ENCODE measurements around the gene GINS1.

The GINS1 gene

DNA sequence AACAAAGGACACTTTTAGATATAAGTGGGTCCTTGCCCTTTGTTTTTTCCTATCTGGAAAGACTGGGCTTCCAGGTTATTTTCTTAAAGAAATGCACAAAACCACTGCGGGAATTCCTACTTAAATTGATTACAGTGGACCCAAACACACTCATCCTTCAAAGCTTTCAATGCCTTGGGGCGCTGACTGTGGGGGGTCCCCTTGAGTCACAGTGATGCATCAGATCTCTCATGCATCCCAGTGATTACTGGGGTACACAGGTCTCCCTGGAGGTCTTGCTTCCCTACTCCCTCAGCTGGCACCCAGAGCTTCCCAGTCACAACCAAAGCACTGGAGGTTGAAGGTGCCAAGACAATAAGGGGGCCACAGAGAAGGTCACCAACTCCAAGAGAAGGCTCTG, 37.5 kb upstream of the GINS1 start:
- Histone ChIP-seq H3K9me3 (ENCODE audit: insufficient read depth, low read depth, low read length) (peaks cover 2% of the 10 kb centered on the region), H3K27ac (ENCODE audit: low read depth, low read length) (no peak overlapping the region), H2BK120ac (ENCODE audit: insufficient read depth, low read length, poor library complexity) (no peak overlapping the region), H2AK5ac (ENCODE audit: low read length) (no peak overlapping the region), H4K91ac (ENCODE audit: low read depth, low read length) (no peak overlapping the region), H3K4ac (ENCODE audit: low read depth, low read length) (peak overlapping the region; percentile 14), H4K12ac (ENCODE audit: low read depth, low read length) (no peak overlapping the region), H3K4me1 (ENCODE audit: control insufficient read depth in 1 of 2, insufficient read depth in 2 of 2, low read length in 2 of 2) (peaks cover 2 to 5% of the 10 kb centered on the region in 2 experiments), H3K23ac (ENCODE audit: low read length) (no peak overlapping the region), H3K36me3 (ENCODE audit: control insufficient read depth in 1 of 2, insufficient read depth in 2 of 2, low read length in 2 of 2) (no peaks in the 10 kb centered on the region), H3K4me2 (ENCODE audit: low read length) (no peak overlapping the region), H2BK5ac (ENCODE audit: low read depth, low read length, poor library complexity) (no peak overlapping the region), H3K14ac (ENCODE audit: low read length) (no peak overlapping the region), H4K8ac (ENCODE audit: low read depth, low read length) (no peak overlapping the region), H3K27me3 (ENCODE audit: insufficient read depth, low read length) (no peaks in the 10 kb centered on the region), H3K79me2 (ENCODE audit: control insufficient read depth, insufficient read depth, low read length, poor library complexity) (no peaks in the 10 kb centered on the region), H3K18ac (ENCODE audit: low read length) (no peak overlapping the region), H2BK12ac (ENCODE audit: low read length) (no peak overlapping the region), H2AFZ (ENCODE audit: insufficient read depth, low read length, poor library complexity) (no peak overlapping the region), H3K79me1 (ENCODE audit: low read length) (no peaks in the 10 kb centered on the region), H3K9ac (ENCODE audit: low read length) (no peak overlapping the region), H3K4me3 (ENCODE audit: low read depth, low read length) (no peak overlapping the region)
- no CpG with 5 or more reads among the region's 2 CpGs for WGBS (ENCODE audit: extremely low coverage, insufficient coverage, insufficient read length)
- no peak for DNase-seq

DNA sequence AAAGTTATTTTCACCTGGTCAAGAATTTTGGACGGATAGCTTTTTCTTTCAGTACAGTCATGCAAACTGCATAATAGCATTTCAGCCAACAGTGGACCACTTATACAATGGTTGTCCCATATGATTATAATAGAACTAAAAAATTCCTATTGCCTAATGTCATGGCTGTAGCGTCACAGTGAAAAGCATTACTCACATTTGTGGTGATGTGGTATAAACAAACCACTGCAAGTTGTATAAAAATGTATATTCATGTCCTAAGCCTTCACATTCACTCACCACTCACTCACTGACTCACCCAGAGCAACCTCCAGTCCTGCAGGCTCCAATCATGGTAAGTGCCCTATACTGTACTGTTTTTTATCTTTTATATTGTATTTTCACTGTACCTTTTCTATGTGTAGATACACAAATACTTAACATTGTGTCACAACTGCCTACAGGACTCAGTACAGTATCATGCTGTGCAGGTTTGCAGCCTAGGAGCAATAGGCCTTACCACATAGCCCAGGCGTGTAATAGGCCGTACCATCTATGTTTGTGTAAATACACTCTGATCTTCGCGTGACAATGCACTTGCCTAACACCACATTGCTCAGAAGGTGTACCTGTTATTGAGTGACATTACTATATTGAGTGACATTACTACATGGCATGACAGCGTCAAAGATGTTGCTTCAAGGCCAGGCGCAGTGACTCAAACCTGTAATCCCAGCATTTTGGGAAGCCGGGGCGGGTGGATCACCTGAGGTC, 34.7 kb upstream of the GINS1 start:
- Histone ChIP-seq H3K14ac (ENCODE audit: low read length) (no peak overlapping the region), H2AFZ (ENCODE audit: insufficient read depth, low read length, poor library complexity) (no peak overlapping the region), H2AK5ac (ENCODE audit: low read length) (no peak overlapping the region), H3K4me2 (ENCODE audit: low read length) (no peak overlapping the region), H3K18ac (ENCODE audit: low read length) (no peak overlapping the region), H3K9ac (ENCODE audit: low read length) (no peak overlapping the region), H3K4me1 (ENCODE audit: control insufficient read depth in 1 of 2, insufficient read depth in 2 of 2, low read length in 2 of 2) (peaks cover 2 to 5% of the 10 kb centered on the region in 2 experiments), H3K36me3 (ENCODE audit: control insufficient read depth in 1 of 2, insufficient read depth in 2 of 2, low read length in 2 of 2) (no peaks in the 10 kb centered on the region), H4K12ac (ENCODE audit: low read depth, low read length) (no peak overlapping the region), H2BK5ac (ENCODE audit: low read depth, low read length, poor library complexity) (no peak overlapping the region), H3K4me3 (ENCODE audit: low read depth, low read length) (no peak overlapping the region), H4K8ac (ENCODE audit: low read depth, low read length) (no peak overlapping the region), H3K27ac (ENCODE audit: low read depth, low read length) (no peak overlapping the region), H2BK12ac (ENCODE audit: low read length) (no peak overlapping the region), H3K9me3 (ENCODE audit: insufficient read depth, low read depth, low read length) (peaks cover 2% of the 10 kb centered on the region), H3K79me2 (ENCODE audit: control insufficient read depth, insufficient read depth, low read length, poor library complexity) (peaks cover 5% of the 10 kb centered on the region), H4K91ac (ENCODE audit: low read depth, low read length) (no peak overlapping the region), H3K23ac (ENCODE audit: low read length) (no peak overlapping the region), H3K27me3 (ENCODE audit: insufficient read depth, low read length) (no peaks in the 10 kb centered on the region), H3K79me1 (ENCODE audit: low read length) (no peaks in the 10 kb centered on the region), H2BK120ac (ENCODE audit: insufficient read depth, low read length, poor library complexity) (no peak overlapping the region), H3K4ac (ENCODE audit: low read depth, low read length) (no peak overlapping the region)
- WGBS (ENCODE audit: extremely low coverage, insufficient coverage, insufficient read length), result no CpG with 5 or more reads among the region's 10 CpGs
- DNase-seq, result peak in 1 of 2 donors; percentile 56

DNA sequence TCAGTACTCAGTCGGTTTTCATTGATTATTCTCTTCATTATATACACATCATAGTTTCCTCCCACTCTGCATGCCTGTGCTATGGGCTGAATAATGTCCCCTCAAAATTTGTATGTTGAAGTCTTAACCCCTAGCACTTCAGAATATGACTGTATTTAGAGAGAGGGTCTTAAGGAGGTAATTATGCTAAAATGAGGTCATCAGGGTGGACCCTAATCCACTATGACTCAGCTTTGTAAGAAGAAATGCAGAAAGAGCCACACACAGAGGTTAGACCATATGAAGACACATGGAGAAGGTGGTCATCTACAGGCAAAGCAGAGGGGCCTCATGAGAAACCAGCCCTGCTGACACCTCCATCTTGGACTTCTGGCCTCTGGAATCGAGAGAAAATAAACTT, 32.6 kb upstream of the GINS1 start:
- H3K27ac ChIP-seq (ENCODE audit: low read depth, low read length), result no peak overlapping the region
- no peak overlapping the region for H3K14ac ChIP-seq (ENCODE audit: low read length)
- DNase-seq, result no peak
- peaks cover 9% of the 10 kb centered on the region for H3K79me2 ChIP-seq (ENCODE audit: control insufficient read depth, insufficient read depth, low read length, poor library complexity)
- no peaks in the 10 kb centered on the region for H3K27me3 ChIP-seq (ENCODE audit: insufficient read depth, low read length)
- no peak overlapping the region for H3K4me2 ChIP-seq (ENCODE audit: low read length)
- no peak overlapping the region for H3K9ac ChIP-seq (ENCODE audit: low read length)
- H4K12ac ChIP-seq (ENCODE audit: low read depth, low read length), result no peak overlapping the region
- H4K91ac ChIP-seq (ENCODE audit: low read depth, low read length), result no peak overlapping the region
- no CpG with 5 or more reads among the region's 2 CpGs for WGBS (ENCODE audit: extremely low coverage, insufficient coverage, insufficient read length)
- H3K79me1 ChIP-seq (ENCODE audit: low read length), result no peaks in the 10 kb centered on the region
- no peak overlapping the region for H2BK12ac ChIP-seq (ENCODE audit: low read length)
- H3K4me1 ChIP-seq (ENCODE audit: control insufficient read depth in 1 of 2, insufficient read depth in 2 of 2, low read length in 2 of 2), result peaks cover 0 to 4% of the 10 kb centered on the region in 2 experiments
- no peak overlapping the region for H3K18ac ChIP-seq (ENCODE audit: low read length)
- no peak overlapping the region for H3K23ac ChIP-seq (ENCODE audit: low read length)
- peaks cover 2% of the 10 kb centered on the region for H3K9me3 ChIP-seq (ENCODE audit: insufficient read depth, low read depth, low read length)
- H4K8ac ChIP-seq (ENCODE audit: low read depth, low read length), result no peak overlapping the region
- no peak overlapping the region for H3K4ac ChIP-seq (ENCODE audit: low read depth, low read length)
- H2BK120ac ChIP-seq (ENCODE audit: insufficient read depth, low read length, poor library complexity), result no peak overlapping the region
- no peak overlapping the region for H2AFZ ChIP-seq (ENCODE audit: insufficient read depth, low read length, poor library complexity)
- H3K36me3 ChIP-seq (ENCODE audit: control insufficient read depth in 1 of 2, insufficient read depth in 2 of 2, low read length in 2 of 2), result peaks cover 0 to 2% of the 10 kb centered on the region in 2 experiments
- no peak overlapping the region for H2BK5ac ChIP-seq (ENCODE audit: low read depth, low read length, poor library complexity)
- H3K4me3 ChIP-seq (ENCODE audit: low read depth, low read length), result no peak overlapping the region
- H2AK5ac ChIP-seq (ENCODE audit: low read length), result no peak overlapping the region

DNA sequence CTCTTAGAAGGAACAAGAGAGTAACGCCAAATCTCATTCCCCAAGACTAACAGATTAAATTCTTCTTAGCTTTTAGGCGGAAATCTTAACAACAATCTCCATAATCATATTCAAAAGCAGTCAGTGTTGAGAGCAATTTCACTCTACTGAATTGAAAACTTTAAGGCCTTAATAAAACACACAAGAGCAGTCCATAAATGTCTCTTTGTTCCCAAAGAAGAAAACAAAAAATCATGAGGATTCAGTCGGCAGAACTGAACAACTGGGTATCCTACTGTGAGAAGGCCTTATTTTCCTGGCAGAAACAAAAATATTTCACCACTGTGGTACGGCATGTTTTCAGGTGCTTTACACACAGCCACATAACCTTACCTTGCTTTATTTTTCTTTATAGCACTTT, 31.2 kb upstream of the GINS1 start:
- no CpG with 5 or more reads among the region's 4 CpGs for WGBS (ENCODE audit: extremely low coverage, insufficient coverage, insufficient read length)
- Histone ChIP-seq H2BK120ac (ENCODE audit: insufficient read depth, low read length, poor library complexity) (no peak overlapping the region), H3K79me2 (ENCODE audit: control insufficient read depth, insufficient read depth, low read length, poor library complexity) (peaks cover 13% of the 10 kb centered on the region)

More for the DNA sequence above, 31.2 kb upstream of the GINS1 start:
- Histone ChIP-seq H3K4me1 (ENCODE audit: control insufficient read depth in 1 of 2, insufficient read depth in 2 of 2, low read length in 2 of 2) (peaks cover 4 to 5% of the 10 kb centered on the region in 2 experiments), H2BK12ac (ENCODE audit: low read length) (no peak overlapping the region), H2AFZ (ENCODE audit: insufficient read depth, low read length, poor library complexity) (no peak overlapping the region), H3K79me1 (ENCODE audit: low read length) (no peaks in the 10 kb centered on the region), H3K27ac (ENCODE audit: low read depth, low read length) (no peak overlapping the region), H3K4ac (ENCODE audit: low read depth, low read length) (no peak overlapping the region), H3K36me3 (ENCODE audit: control insufficient read depth in 1 of 2, insufficient read depth in 2 of 2, low read length in 2 of 2) (peaks cover 0 to 2% of the 10 kb centered on the region in 2 experiments), H3K27me3 (ENCODE audit: insufficient read depth, low read length) (no peaks in the 10 kb centered on the region), H2AK5ac (ENCODE audit: low read length) (no peak overlapping the region), H3K4me2 (ENCODE audit: low read length) (no peak overlapping the region), H3K18ac (ENCODE audit: low read length) (no peak overlapping the region), H4K91ac (ENCODE audit: low read depth, low read length) (no peak overlapping the region), H3K14ac (ENCODE audit: low read length) (no peak overlapping the region), H3K23ac (ENCODE audit: low read length) (no peak overlapping the region), H3K9me3 (ENCODE audit: insufficient read depth, low read depth, low read length) (peaks cover 2% of the 10 kb centered on the region), H2BK5ac (ENCODE audit: low read depth, low read length, poor library complexity) (no peak overlapping the region), H3K9ac (ENCODE audit: low read length) (no peak overlapping the region), H3K4me3 (ENCODE audit: low read depth, low read length) (no peak overlapping the region), H4K8ac (ENCODE audit: low read depth, low read length) (no peak overlapping the region), H4K12ac (ENCODE audit: low read depth, low read length) (no peak overlapping the region)
- DNase-seq, result no peak
